ENCODE data around the gene MMP20. TPM values are rescaled to one million over a fixed set of nuclear protein-coding genes. Genes with fewer than 3 reads are reported as not detected.

MMP20 gene
- total RNA-seq, 4 donors from 2014 or later = not detected

GRCh38 chr11:102577182-102577581 is 48.0 kb downstream of the MMP20 start:
- Histone ChIP-seq H3K27me3 (no peaks in the 10 kb centered on the region), H3K27ac (no peak overlapping the region), H3K4me3 (no peak overlapping the region), H3K36me3 (no peaks in the 10 kb centered on the region), H3K9me3 (no peaks in the 10 kb centered on the region), H3K4me1 (peaks cover 2% of the 10 kb centered on the region)
- TF ChIP-seq POLR2A (IDR thresholded peaks at IDR 0.05) = no peak
- TF ChIP-seq EP300 (IDR thresholded peaks at IDR 0.05) = no peak
- no peak for TF ChIP-seq POLR2AphosphoS5 (IDR thresholded peaks at IDR 0.05)
- TF ChIP-seq CTCF (IDR thresholded peaks at IDR 0.05) = no peak
- DNase-seq (ENCODE audit: low spot score in 2 of 2) = no peak

- Histone ChIP-seq H3K36me3 (no peaks in the 10 kb centered on the region), H3K27me3 (no peaks in the 10 kb centered on the region), H3K9me3 (no peaks in the 10 kb centered on the region), H3K4me1 (peaks cover 2% of the 10 kb centered on the region), H3K27ac (no peak overlapping the region), H3K4me3 (no peak overlapping the region)
- 73% methylated on average over 3 of the region's 3 CpGs for WGBS
- no peak for DNase-seq (ENCODE audit: low spot score in 2 of 2)
- TF ChIP-seq POLR2A (IDR thresholded peaks at IDR 0.05) = no peak
- no peak for TF ChIP-seq EP300 (IDR thresholded peaks at IDR 0.05)
- TF ChIP-seq POLR2AphosphoS5 (IDR thresholded peaks at IDR 0.05) = no peak
- no peak for TF ChIP-seq CTCF (IDR thresholded peaks at IDR 0.05)
Observed at GRCh38 chr11:102576350-102576749, 48.8 kb downstream of the MMP20 start.

GRCh38 chr11:102575012-102575411 is 50.1 kb downstream of the MMP20 start:
- H3K4me3 ChIP-seq = no peak overlapping the region
- no peaks in the 10 kb centered on the region for H3K27me3 ChIP-seq
- H3K36me3 ChIP-seq = no peaks in the 10 kb centered on the region
- H3K4me1 ChIP-seq = peaks cover 2% of the 10 kb centered on the region
- no peaks in the 10 kb centered on the region for H3K9me3 ChIP-seq
- DNase-seq (ENCODE audit: low spot score in 2 of 2) = no peak
- 69% methylated on average over 2 of the region's 2 CpGs for WGBS
- TF ChIP-seq CTCF (IDR thresholded peaks at IDR 0.05) (no peak), POLR2AphosphoS5 (IDR thresholded peaks at IDR 0.05) (no peak), POLR2A (IDR thresholded peaks at IDR 0.05) (no peak), EP300 (IDR thresholded peaks at IDR 0.05) (no peak)
- H3K27ac ChIP-seq = no peak overlapping the region

GRCh38 chr11:102573851-102574250 is 51.3 kb downstream of the MMP20 start:
- 46% methylated on average over 2 of the region's 2 CpGs for WGBS
- no peak for DNase-seq (ENCODE audit: low spot score in 2 of 2)
- TF ChIP-seq EP300 (IDR thresholded peaks at IDR 0.05) (no peak), CTCF (IDR thresholded peaks at IDR 0.05) (no peak), POLR2A (IDR thresholded peaks at IDR 0.05) (no peak), POLR2AphosphoS5 (IDR thresholded peaks at IDR 0.05) (no peak)
- H3K27me3 ChIP-seq = no peaks in the 10 kb centered on the region
- peaks cover 2% of the 10 kb centered on the region for H3K4me1 ChIP-seq
- H3K36me3 ChIP-seq = no peaks in the 10 kb centered on the region
- H3K27ac ChIP-seq = no peak overlapping the region
- H3K4me3 ChIP-seq = no peak overlapping the region
- no peaks in the 10 kb centered on the region for H3K9me3 ChIP-seq

GRCh38 chr11:102572554-102573220 is 52.4 kb downstream of the MMP20 start:
- Histone ChIP-seq H3K4me3 (no peak overlapping the region), H3K27me3 (no peaks in the 10 kb centered on the region), H3K9me3 (no peaks in the 10 kb centered on the region), H3K36me3 (no peaks in the 10 kb centered on the region), H3K27ac (no peak overlapping the region), H3K4me1 (peaks cover 2% of the 10 kb centered on the region)
- WGBS = 81% methylated on average over 2 of the region's 2 CpGs
- TF ChIP-seq POLR2A (IDR thresholded peaks at IDR 0.05) (no peak), CTCF (IDR thresholded peaks at IDR 0.05) (no peak), POLR2AphosphoS5 (IDR thresholded peaks at IDR 0.05) (no peak), EP300 (IDR thresholded peaks at IDR 0.05) (no peak)
- no peak for DNase-seq (ENCODE audit: low spot score in 2 of 2)
